ENCODE results near the gene CD80. TPM values are rescaled to one million over a fixed set of nuclear protein-coding genes. Genes with fewer than 3 reads are reported as not detected.
"Not testable (repeated sequence)": the region's sequence is repeated elsewhere in the genome, so short reads cannot be mapped to it uniquely, and the experiment has no call there.

CD80 gene
- total RNA-seq, 2 experiments from 2014 or later = 0.14 to 0.40 TPM

DNA sequence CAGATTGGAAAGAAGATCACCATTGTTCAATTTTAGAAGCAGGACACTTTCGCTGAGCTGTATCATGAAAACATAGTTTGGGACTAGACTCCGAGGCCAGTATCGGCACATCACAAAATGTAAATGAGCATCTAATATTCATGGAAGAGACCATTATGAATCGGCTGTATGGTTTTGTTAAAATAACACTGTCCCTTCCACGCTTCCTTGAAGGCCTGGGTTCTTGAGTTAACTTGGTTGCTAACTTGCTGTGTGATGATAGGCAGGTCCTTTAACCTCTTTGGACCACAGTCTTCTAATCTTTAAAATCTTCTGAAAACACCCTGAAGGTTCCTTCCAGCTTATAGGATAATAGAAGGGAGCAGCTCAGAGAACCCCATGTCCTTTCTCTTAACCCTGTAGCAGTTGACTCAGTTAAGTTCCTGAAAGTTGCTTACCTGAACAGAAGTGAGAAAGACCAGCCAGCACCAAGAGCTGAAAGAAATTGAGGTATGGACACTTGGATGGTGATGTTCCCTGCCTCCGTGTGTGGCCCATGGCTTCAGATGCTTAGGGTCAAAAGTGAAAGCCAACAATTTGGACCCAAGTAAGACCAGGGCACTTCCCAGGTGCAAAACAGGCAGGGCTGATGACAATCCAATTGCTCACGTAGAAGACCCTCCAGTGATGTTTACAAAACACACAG, 2.1 kb downstream of the CD80 start:
- no peaks in the 10 kb centered on the region for H3K27me3 Mint-ChIP-seq (ENCODE audit: low read depth)
- no peaks in the 10 kb centered on the region for H3K9me3 Mint-ChIP-seq
- CTCF ChIA-PET = interaction anchor here (1.1 kb wide), 1 partner anchor 31 kb away, joined by 3 read pairs; no protein-coding TSS in a partner anchor
- H3K36me3 Mint-ChIP-seq (ENCODE audit: low read depth) = no peaks in the 10 kb centered on the region
- intact Hi-C loops (cut with micrococcal nuclease) = no loop called here
- no peak for DNase-seq
- no peak overlapping the region for H3K4me3 Mint-ChIP-seq
- peaks cover 5% of the 10 kb centered on the region for H3K4me1 Mint-ChIP-seq (ENCODE audit: low read depth)
- no peak overlapping the region for H3K27ac Mint-ChIP-seq

DNA sequence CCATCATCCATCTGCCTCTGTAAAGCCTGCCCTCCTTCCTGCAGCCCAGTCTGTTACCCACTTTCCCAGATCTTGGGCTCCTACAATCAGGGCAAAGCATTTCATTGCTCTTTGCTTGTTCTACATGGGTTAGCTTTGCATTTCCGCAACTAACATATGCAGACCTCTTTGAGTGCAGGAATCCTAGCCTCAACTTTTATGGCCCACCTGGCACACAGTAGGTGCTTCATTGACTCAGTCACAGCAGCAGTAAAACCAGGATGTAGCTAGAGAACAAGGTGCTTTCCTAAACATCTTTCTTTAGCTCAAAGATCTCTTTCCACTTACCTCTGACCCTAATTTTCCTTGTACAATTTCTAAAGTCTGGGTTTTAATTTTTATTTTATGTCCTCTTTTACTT, 3.5 kb downstream of the CD80 start:
- Mint-ChIP-seq H3K36me3 (ENCODE audit: low read depth) (no peaks in the 10 kb centered on the region), H3K4me3 (no peak overlapping the region), H3K4me1 (ENCODE audit: low read depth) (peaks cover 5% of the 10 kb centered on the region), H3K27me3 (ENCODE audit: low read depth) (no peaks in the 10 kb centered on the region), H3K27ac (no peak overlapping the region), H3K9me3 (no peaks in the 10 kb centered on the region)
- no peak for DNase-seq
- CTCF ChIA-PET = no interaction called here
- intact Hi-C loops (cut with micrococcal nuclease) = no loop called here

DNA sequence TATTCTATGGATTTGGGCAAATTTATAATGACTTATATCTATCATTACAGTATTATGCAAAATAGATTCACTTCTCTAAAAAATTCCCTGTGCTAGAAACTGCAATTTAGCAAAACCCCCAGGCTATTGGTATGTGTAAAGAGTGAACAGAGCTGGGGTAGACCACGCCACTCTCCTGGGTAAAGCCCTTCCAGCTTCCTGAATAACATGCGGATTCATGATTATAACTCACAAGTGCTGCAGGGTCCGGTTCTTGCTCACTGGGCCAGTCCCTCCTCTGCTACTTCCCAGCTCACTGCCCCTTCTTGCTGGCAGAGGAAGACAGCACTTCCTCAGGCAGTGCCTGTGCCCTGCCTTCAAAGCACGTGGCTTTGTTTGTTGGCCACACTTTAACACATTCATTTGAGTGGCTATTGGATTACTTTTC, 4.1 kb downstream of the CD80 start:
- Mint-ChIP-seq H3K27ac (no peak overlapping the region), H3K4me3 (no peak overlapping the region), H3K4me1 (ENCODE audit: low read depth) (peaks cover 5% of the 10 kb centered on the region), H3K36me3 (ENCODE audit: low read depth) (no peaks in the 10 kb centered on the region), H3K9me3 (no peaks in the 10 kb centered on the region), H3K27me3 (ENCODE audit: low read depth) (no peaks in the 10 kb centered on the region)
- no peak for DNase-seq
- CTCF ChIA-PET = no interaction called here
- intact Hi-C loops (cut with micrococcal nuclease) = no loop called here

DNA sequence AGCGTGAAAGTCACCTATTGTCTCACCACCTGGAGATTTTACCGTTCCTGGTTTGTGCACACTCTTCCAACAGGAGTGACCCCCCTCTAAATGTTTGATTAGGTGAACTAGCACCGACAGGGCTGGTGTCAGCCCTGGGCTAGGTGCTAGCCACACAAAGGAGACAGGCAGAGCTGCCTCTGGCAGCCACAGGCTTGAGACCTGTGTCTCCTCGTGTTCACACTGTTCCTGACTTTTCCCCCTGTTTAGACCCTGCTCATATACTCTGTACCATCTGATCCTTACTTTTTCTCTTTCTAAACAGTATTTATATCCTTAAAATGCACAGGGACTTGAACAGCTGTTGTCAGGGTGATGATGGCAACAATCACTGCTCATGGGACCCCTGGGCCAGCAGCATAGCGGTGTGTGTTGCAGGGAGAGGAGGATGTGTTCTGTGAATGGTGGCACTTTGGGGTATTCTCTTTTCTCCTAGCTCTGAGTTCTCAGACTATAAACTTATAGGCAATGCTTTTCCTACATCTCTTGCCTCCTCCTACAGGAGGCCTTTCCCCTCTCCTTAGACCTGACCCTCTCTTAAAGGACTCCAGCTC, 5.5 kb downstream of the CD80 start:
- no peaks in the 10 kb centered on the region for H3K4me1 Mint-ChIP-seq (ENCODE audit: low read depth)
- intact Hi-C loops (cut with micrococcal nuclease) = no loop called here
- no peak overlapping the region for H3K4me3 Mint-ChIP-seq
- no peaks in the 10 kb centered on the region for H3K27me3 Mint-ChIP-seq (ENCODE audit: low read depth)
- CTCF ChIA-PET = no interaction called here
- no peak overlapping the region for H3K27ac Mint-ChIP-seq
- DNase-seq = no peak
- H3K9me3 Mint-ChIP-seq = no peaks in the 10 kb centered on the region
- no peaks in the 10 kb centered on the region for H3K36me3 Mint-ChIP-seq (ENCODE audit: low read depth)

DNA sequence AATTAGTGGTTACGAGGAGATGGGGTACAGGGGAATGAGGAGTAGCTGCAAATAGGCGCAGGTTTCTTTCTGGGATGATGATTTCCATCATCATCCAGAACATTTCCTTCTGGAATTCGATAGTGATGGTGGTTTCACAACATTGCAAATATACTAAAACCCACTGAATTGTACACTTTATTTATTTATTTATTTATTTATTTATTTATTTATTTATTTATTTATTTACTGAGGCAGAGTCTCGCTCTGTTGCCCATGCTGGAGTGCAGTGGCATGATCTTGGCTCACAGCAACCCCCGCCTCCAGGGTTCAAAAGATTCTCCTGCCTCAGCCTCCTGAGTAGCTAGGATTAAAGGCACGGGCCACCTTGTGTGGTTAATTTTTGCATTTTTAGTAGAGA, 6.5 kb downstream of the CD80 start:
- H3K36me3 Mint-ChIP-seq (ENCODE audit: low read depth); H3K27me3 Mint-ChIP-seq (ENCODE audit: low read depth); intact Hi-C loops (cut with micrococcal nuclease); H3K9me3 Mint-ChIP-seq; H3K4me3 Mint-ChIP-seq; H3K27ac Mint-ChIP-seq; H3K4me1 Mint-ChIP-seq (ENCODE audit: low read depth); DNase-seq: not testable (repeated sequence)
- CTCF ChIA-PET = interaction anchor here (0.6 kb wide), 1 partner anchor 34 kb away, joined by 4 read pairs; no protein-coding TSS in a partner anchor

DNA sequence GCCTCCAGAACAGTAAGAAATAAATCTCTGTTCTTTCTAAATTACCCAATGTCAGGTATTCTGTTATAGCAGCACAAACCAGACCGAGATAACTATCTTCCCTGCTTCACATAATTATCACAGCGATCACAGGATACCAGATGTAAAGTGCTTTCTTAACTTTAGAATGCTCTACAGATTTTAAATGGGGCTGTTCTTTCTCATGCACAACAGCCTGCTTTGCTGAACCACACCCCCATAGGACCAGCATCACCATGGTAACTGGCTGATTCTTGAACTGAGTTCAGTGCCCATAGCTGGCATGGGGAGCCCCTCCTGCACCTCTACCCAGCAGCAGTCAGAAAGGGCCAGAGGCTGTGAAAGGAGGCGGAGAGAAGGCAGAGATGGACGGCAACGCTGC, 7.8 kb downstream of the CD80 start:
- Mint-ChIP-seq H3K36me3 (ENCODE audit: low read depth) (no peaks in the 10 kb centered on the region), H3K27ac (no peak overlapping the region), H3K4me1 (ENCODE audit: low read depth) (no peaks in the 10 kb centered on the region), H3K4me3 (no peak overlapping the region), H3K27me3 (ENCODE audit: low read depth) (no peaks in the 10 kb centered on the region), H3K9me3 (no peaks in the 10 kb centered on the region)
- CTCF ChIA-PET = no interaction called here
- DNase-seq = no peak
- intact Hi-C loops (cut with micrococcal nuclease) = no loop called here

DNA sequence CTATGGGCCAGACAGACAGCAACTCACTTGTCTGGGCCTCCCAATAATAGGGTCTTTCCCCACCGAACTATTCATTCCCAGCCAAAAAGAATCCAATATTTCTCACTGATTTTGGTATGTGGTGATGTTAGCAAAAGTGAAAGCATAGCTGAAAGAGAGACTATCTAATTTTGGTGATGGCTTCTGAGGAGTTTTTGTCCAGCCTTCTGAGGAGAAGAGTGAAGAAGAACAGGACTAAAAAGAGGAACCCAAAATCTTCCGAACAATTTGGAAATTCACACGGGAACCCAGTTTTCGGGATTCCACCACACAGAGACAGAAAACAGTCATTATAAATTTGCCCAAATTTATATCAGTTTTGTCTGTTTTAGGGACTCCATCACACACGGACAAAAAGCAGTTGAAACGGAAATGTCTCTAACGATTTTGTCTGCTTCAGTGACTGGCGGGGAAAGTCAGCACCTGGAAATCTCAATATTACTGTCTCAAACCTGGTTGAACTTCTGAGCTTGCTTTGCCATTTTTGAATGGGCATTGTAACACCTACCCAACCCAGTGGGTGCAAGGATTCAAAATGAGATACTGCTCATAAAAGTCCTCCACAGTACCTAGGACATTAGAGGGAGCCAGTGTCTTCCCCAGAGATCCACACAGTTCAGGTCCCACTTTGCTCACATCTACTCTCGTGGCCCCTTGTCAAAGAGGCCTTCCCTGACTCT, 9.1 kb downstream of the CD80 start:
- Mint-ChIP-seq H3K36me3 (ENCODE audit: low read depth) (no peaks in the 10 kb centered on the region), H3K27me3 (ENCODE audit: low read depth) (no peaks in the 10 kb centered on the region), H3K27ac (no peak overlapping the region), H3K4me3 (no peak overlapping the region), H3K4me1 (ENCODE audit: low read depth) (no peaks in the 10 kb centered on the region), H3K9me3 (no peaks in the 10 kb centered on the region)
- intact Hi-C loops (cut with micrococcal nuclease) = no loop called here
- CTCF ChIA-PET = no interaction called here
- no peak for DNase-seq

DNA sequence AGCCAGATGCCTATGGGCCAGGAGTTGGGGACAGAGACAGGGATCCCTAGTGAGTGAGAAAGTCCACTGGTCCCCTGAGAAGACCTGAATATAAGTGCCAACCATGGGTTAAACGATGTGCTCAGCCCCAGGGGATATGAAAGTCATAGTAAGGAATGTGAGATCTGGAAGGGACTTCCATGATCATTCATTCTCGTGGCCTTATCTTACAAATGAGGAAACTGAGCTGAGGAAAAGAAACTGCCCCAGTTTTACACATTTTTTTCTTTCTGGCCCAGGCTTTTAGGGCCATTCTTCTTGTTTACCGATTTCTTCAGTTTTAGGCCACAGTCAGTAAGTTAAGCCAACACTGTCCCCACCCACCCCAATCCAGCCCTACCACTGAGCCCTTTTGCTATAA, 11.1 kb downstream of the CD80 start:
- intact Hi-C loops (cut with micrococcal nuclease) = no loop called here
- Mint-ChIP-seq H3K27me3 (ENCODE audit: low read depth) (no peaks in the 10 kb centered on the region), H3K9me3 (no peaks in the 10 kb centered on the region), H3K4me1 (ENCODE audit: low read depth) (no peaks in the 10 kb centered on the region), H3K27ac (no peak overlapping the region), H3K4me3 (no peak overlapping the region), H3K36me3 (ENCODE audit: low read depth) (no peaks in the 10 kb centered on the region)
- CTCF ChIA-PET = no interaction called here
- no peak for DNase-seq

DNA sequence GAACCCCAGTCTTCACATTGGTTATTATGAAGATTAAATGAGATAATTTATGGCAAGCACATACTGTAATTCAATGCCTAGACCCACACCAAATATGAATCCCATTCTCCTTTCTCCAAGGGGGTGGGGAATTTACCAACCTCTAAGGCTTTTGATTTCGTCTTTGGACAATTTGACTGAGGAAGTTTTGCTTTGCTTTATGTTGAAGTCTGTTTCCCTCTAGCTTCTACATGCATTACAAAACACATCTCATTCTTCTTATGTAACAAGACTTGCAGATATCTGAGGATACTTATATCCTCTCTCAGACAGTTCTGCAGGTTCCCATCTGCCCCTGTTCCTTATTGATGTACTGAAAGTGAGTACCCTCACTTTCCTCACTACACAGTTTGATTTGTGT, 12.2 kb downstream of the CD80 start:
- CTCF ChIA-PET = interaction anchor here (0.6 to 0.7 kb wide), 2 partner anchors 149 to 191 kb away, joined by 3 to 5 read pairs; no protein-coding TSS in a partner anchor
- intact Hi-C loops (cut with micrococcal nuclease) = no loop called here
- Mint-ChIP-seq H3K4me1 (ENCODE audit: low read depth) (no peaks in the 10 kb centered on the region), H3K36me3 (ENCODE audit: low read depth) (no peaks in the 10 kb centered on the region), H3K9me3 (no peaks in the 10 kb centered on the region), H3K27me3 (ENCODE audit: low read depth) (no peaks in the 10 kb centered on the region), H3K27ac (no peak overlapping the region), H3K4me3 (no peak overlapping the region)
- no peak for DNase-seq

DNA sequence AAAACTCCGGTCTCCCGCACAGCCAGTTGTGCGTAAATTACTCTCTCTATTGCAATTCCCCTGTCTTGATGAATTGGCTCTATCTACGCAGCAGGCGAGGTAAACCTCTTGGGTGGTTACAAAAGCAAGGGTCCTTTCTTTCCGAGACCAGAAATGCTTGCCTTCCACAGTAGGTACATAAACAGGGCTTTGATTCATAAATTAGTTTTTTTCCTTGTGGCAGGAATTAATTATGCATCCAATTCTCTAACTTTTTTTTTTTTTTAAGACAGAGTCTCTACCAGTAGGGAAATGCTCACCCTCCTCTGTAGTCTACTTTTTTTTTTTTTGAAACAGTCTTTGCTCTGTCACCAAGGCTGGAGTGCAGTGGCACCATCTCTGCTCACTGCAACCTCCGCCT, 16.3 kb downstream of the CD80 start:
- CTCF ChIA-PET = no interaction called here
- DNase-seq = no peak
- Mint-ChIP-seq H3K36me3 (ENCODE audit: low read depth) (no peaks in the 10 kb centered on the region), H3K9me3 (no peaks in the 10 kb centered on the region), H3K27me3 (ENCODE audit: low read depth) (no peaks in the 10 kb centered on the region), H3K27ac (no peak overlapping the region), H3K4me3 (no peak overlapping the region), H3K4me1 (ENCODE audit: low read depth) (peaks cover 5% of the 10 kb centered on the region)
- intact Hi-C loops (cut with micrococcal nuclease) = no loop called here

DNA sequence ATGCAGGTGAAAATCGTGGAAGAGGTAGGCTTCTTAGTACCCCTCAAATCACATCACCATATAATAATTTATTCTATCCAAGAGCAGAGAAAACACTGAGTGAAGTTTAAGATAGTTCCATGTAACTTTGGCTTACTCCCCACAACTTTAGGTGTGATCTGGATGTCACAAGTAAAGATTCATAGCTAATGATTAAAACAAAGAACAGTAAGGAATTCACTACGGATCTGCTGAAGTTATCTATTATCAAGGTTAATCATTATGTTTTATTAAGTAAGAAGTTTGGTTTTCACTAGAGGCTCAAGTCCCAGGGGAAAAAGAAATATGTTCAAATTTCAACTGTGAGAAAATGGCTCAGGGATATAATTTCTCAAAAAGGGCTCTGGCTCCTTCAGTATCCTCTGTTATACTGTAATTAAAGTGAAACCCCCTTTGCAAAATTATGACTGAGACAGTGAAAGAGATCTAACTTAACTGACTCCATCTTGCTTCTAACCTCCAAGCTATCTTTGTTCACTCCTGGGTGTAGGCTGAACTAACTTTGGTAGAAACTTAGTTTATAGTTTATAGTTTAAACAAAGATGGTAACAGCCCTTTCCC, 17.1 kb downstream of the CD80 start:
- no peaks in the 10 kb centered on the region for H3K27me3 Mint-ChIP-seq (ENCODE audit: low read depth)
- no peaks in the 10 kb centered on the region for H3K36me3 Mint-ChIP-seq (ENCODE audit: low read depth)
- no peak overlapping the region for H3K4me3 Mint-ChIP-seq
- DNase-seq = no peak
- H3K4me1 Mint-ChIP-seq (ENCODE audit: low read depth) = peaks cover 5% of the 10 kb centered on the region
- no peak overlapping the region for H3K27ac Mint-ChIP-seq
- intact Hi-C loops (cut with micrococcal nuclease) = no loop called here
- no peaks in the 10 kb centered on the region for H3K9me3 Mint-ChIP-seq
- CTCF ChIA-PET = no interaction called here

DNA sequence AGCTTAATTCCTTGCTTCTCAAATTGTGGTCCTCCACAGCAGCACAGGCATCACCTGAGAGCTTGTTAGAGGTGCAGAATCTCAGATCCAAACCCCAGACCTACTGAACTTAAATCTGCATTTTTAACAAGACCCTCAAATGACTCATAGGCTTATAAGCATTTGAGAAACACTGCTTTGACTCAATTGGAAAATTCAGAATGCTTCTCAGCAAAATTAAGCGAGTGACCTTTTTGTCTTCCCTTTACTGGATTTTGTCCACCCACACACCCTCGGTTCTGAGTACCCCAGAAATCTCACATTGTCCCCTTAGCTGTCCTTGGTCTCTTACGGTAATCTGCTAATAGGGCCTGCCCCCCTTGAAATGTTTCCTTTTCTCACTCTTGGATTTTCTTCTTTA, 17.9 kb downstream of the CD80 start:
- H3K9me3 Mint-ChIP-seq = no peaks in the 10 kb centered on the region
- H3K27me3 Mint-ChIP-seq (ENCODE audit: low read depth) = no peaks in the 10 kb centered on the region
- no peak overlapping the region for H3K4me3 Mint-ChIP-seq
- no peaks in the 10 kb centered on the region for H3K36me3 Mint-ChIP-seq (ENCODE audit: low read depth)
- intact Hi-C loops (cut with micrococcal nuclease) = no loop called here
- CTCF ChIA-PET = no interaction called here
- no peak overlapping the region for H3K27ac Mint-ChIP-seq
- DNase-seq = no peak
- peaks cover 5% of the 10 kb centered on the region for H3K4me1 Mint-ChIP-seq (ENCODE audit: low read depth)

Measured in activated naive CD4-positive, alpha-beta T cell treated with anti-CD3 and anti-CD28 coated beads for 36 hours (primary cell).